ENCODE data around the gene RC3H1. TPM values are rescaled to one million over a fixed set of nuclear protein-coding genes. Genes with fewer than 3 reads are reported as not detected.

RC3H1 gene
- total RNA-seq, 4 donors from 2014 or later: 30.4 to 55.1 (median 41.4) TPM

- Histone ChIP-seq H3K4me3 (replicated peaks in 1 of 3) (peak overlapping the region; percentile 85 to 96 (median 96)), H3K9me3 (no peaks in the 10 kb centered on the region), H3K36me3 (no peaks in the 10 kb centered on the region), H3K27ac (peak overlapping the region; percentile 88), H3K27me3 (no peaks in the 10 kb centered on the region), H3K4me1 (peaks cover 30 to 40% of the 10 kb centered on the region in 2 donors)
- 0% methylated on average over 13 to 17 of the region's 36 CpGs for WGBS, 2 donors
- DNase-seq: peak; percentile 59 to 60
- TF ChIP-seq, protein P1, sequence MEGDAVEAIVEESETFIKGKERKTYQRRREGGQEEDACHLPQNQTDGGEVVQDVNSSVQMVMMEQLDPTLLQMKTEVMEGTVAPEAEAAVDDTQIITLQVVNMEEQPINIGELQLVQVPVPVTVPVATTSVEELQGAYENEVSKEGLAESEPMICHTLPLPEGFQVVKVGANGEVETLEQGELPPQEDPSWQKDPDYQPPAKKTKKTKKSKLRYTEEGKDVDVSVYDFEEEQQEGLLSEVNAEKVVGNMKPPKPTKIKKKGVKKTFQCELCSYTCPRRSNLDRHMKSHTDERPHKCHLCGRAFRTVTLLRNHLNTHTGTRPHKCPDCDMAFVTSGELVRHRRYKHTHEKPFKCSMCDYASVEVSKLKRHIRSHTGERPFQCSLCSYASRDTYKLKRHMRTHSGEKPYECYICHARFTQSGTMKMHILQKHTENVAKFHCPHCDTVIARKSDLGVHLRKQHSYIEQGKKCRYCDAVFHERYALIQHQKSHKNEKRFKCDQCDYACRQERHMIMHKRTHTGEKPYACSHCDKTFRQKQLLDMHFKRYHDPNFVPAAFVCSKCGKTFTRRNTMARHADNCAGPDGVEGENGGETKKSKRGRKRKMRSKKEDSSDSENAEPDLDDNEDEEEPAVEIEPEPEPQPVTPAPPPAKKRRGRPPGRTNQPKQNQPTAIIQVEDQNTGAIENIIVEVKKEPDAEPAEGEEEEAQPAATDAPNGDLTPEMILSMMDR (IDR thresholded peaks at IDR 0.05): no peak
- no peak for TF ChIP-seq POLR2A (IDR thresholded peaks at IDR 0.05)
- intact Hi-C loops (cut with DNase I): no loop called here
Measured at GRCh38 chr1:174021591-174022079, 522 bp downstream of the RC3H1 start.

DNA sequence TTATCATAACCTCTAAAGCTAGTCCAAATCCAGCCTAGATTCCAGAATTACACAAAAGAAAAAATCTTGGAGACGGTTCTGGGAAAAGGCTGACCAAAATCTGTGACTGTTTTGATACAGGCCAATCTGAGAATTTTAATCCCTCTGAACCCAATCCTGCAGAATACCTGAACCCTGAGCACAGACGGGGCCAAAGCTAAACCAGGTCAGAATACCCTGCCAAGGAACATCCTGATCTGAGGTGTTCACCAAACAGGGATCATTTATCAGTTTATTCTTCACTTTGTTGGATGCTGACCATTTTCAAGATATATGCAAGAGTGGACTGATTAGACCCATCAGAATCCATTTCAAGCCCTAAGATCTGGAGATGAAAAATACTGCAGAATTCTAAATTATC, 3.6 kb downstream of the RC3H1 start:
- no peaks in the 10 kb centered on the region for H3K27me3 ChIP-seq
- TF ChIP-seq POLR2A (IDR thresholded peaks at IDR 0.05): no peak
- TF ChIP-seq, protein P1 (IDR thresholded peaks at IDR 0.05): no peak
- no peak overlapping the region for H3K27ac ChIP-seq
- intact Hi-C loops (cut with DNase I): no loop called here
- peaks cover 33 to 44% of the 10 kb centered on the region in 2 donors for H3K4me1 ChIP-seq
- no peak overlapping the region for H3K4me3 ChIP-seq (replicated peaks in 1 of 3)
- H3K9me3 ChIP-seq: no peaks in the 10 kb centered on the region
- DNase-seq: no peak
- H3K36me3 ChIP-seq: no peaks in the 10 kb centered on the region
- 71 to 86% methylated on average over 2 of the region's 2 CpGs for WGBS, 2 donors

DNA sequence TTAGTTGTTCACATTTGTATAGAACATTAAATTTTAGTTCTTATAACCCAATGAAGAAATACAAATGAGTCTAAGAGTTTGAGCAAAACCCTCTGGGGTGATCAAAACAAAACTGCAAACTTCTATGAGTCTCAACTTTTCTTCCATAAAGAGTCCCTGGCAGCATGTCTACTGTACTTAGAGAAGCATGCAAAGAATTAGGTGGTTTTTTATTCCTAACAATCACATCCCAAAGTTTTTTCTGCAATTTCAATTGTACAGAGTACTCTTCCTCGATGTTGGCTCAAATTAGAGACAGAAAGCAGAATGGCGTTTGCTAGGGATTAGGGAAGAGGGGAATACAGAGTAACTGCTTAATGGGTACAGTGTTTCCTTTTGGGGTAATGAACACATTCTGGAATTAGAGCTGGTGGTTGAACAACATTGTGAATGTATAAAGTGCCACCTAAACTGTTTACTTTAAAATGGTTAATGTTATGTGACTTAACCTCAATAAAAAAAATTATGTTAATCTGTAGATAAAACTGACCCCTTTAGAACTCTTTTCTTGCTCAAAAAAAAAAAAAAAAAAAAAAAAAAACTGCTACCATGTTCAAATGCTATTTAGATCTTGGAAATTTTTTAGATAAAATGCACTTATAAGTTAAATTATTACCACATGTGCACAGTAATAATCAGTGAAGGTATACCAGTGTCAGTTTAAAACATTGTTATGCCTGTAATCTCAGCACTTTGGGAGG, 4.8 kb downstream of the RC3H1 start:
- Histone ChIP-seq H3K27ac (no peak overlapping the region), H3K9me3 (no peaks in the 10 kb centered on the region), H3K36me3 (no peaks in the 10 kb centered on the region), H3K4me3 (replicated peaks in 1 of 3) (no peak overlapping the region), H3K27me3 (no peaks in the 10 kb centered on the region), H3K4me1 (peaks cover 25 to 35% of the 10 kb centered on the region in 2 donors)
- TF ChIP-seq, protein P1 (IDR thresholded peaks at IDR 0.05): no peak
- no peak for TF ChIP-seq POLR2A (IDR thresholded peaks at IDR 0.05)
- intact Hi-C loops (cut with DNase I): no loop called here
- DNase-seq: no peak
- 31 to 36% methylated on average over 2 of the region's 2 CpGs for WGBS, 2 donors

DNA sequence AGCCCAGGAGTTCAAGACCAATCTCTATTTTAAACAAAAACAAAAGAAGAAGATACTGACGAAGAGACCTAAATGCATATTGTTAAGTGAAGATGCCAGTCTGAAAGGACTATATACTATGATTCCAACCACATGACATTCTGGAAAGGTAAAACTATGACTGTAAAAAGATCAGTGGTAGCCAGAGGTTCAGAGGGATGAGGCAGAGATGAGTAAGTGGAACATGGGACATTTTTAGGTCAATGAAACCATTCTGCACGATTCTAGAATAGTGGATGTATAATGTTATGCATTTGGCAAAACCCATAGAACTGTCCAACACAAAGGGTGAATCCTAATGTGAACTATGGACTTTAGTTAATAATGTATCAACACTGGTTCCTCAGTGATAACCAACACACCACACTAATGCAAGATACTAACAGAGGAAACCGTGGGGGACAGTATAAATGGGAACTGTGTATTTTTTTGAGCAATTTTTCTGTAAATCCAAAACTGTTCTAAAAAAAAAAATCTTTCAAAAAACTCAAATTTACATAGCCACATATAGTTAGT, 8.2 kb downstream of the RC3H1 start:
- Histone ChIP-seq H3K27ac (no peak overlapping the region), H3K9me3 (no peaks in the 10 kb centered on the region), H3K4me3 (replicated peaks in 1 of 3) (no peak overlapping the region), H3K27me3 (no peaks in the 10 kb centered on the region), H3K36me3 (no peaks in the 10 kb centered on the region), H3K4me1 (peaks cover 11 to 21% of the 10 kb centered on the region in 2 donors)
- TF ChIP-seq POLR2A (IDR thresholded peaks at IDR 0.05): no peak
- TF ChIP-seq, protein P1 (IDR thresholded peaks at IDR 0.05): no peak
- intact Hi-C loops (cut with DNase I): no loop called here
- no peak for DNase-seq
- WGBS, 2 donors: 88 to 92% methylated on average over 3 of the region's 3 CpGs

- no peaks in the 10 kb centered on the region for H3K27me3 ChIP-seq
- 93 to 96% methylated on average over 1 of the region's 1 CpG for WGBS, 2 donors
- no peak for DNase-seq
- no peak overlapping the region for H3K27ac ChIP-seq
- intact Hi-C loops (cut with DNase I): no loop called here
- peaks cover 15 to 19% of the 10 kb centered on the region in 2 donors for H3K4me1 ChIP-seq
- H3K36me3 ChIP-seq: no peaks in the 10 kb centered on the region
- no peaks in the 10 kb centered on the region for H3K9me3 ChIP-seq
- TF ChIP-seq, protein P1 (IDR thresholded peaks at IDR 0.05): no peak
- no peak for TF ChIP-seq POLR2A (IDR thresholded peaks at IDR 0.05)
- H3K4me3 ChIP-seq (replicated peaks in 1 of 3): no peak overlapping the region
Measured at GRCh38 chr1:174008979-174009378, 13.2 kb downstream of the RC3H1 start.
